Panc1 (cell line): ENCODE measurements around the gene CCDC92B. TPM values are rescaled to one million over a fixed set of nuclear protein-coding genes. Genes with fewer than 3 reads are reported as not detected.

Experiments used
- ATAC-seq: fragments of 200-7000 bp; cut with Tn5 transposase; 2 replicates; pipeline ENCODE4 v1.9.1; 2020; ENCODE audit warnings: mild to moderate bottlenecking, moderate library complexity
- BruUV-seq: library from RNA; stranded (reverse); fragments of 400-500 nt; replicated peaks from 2 replicates; lab custom pipeline; 2021; lab: Mats Ljungman, UMichigan
- CTCF ChIA-PET: fragments of 300-600 bp; sonication (Branson Sonifier 250); formaldehyde crosslinking; loops from one replicate; lab custom pipeline; 2022; ENCODE audit warnings: antibody characterized with exemption; lab: Charles Lee
- POLR2A ChIA-PET: fragments of 300-600 bp; sonication (Branson Sonifier 250); formaldehyde crosslinking; loops from one replicate; lab custom pipeline; 2022; ENCODE audit warnings: antibody characterized with exemption; lab: Charles Lee
- DNase-seq: peaks from one replicate; pipeline ENCODE4 v3.0.0-alpha.2; 2010; ENCODE audit warnings: low read depth, low spot score
- H3K27ac ChIP-seq: 2 replicates; pipeline ENCODE4 v1.5.1; 2011; ENCODE audit warnings: mild to moderate bottlenecking, low read length, inconsistent platforms
- H3K27me3 ChIP-seq: fragments of 200-500 bp; sonication (Bioruptor generic); 2 replicates; pipeline ENCODE4 v1.6.0; 2014; ENCODE audit warnings: low read length, inconsistent platforms; ENCODE audit not compliant: control insufficient read depth, insufficient read depth
- H3K36me3 ChIP-seq: fragments of 200-500 bp; sonication (Bioruptor generic); 2 replicates; pipeline ENCODE4 v1.5.1; 2014; ENCODE audit warnings: inconsistent platforms, mild to moderate bottlenecking, low read length, moderate library complexity; ENCODE audit not compliant: control insufficient read depth, insufficient read depth
- H3K4me1 ChIP-seq: 2 replicates; pipeline ENCODE4 v1.5.1; 2011; ENCODE audit warnings: inconsistent platforms, mild to moderate bottlenecking, low read length, moderate library complexity; ENCODE audit not compliant: control insufficient read depth, insufficient read depth
- H3K4me3 ChIP-seq, 2 experiments: 2 replicates each; pipeline ENCODE4 v1.5.1; 2011 to 2012; ENCODE audit warnings: low read depth in 2 of 2, low read length in 2 of 2, mild to moderate bottlenecking in 2 of 2, inconsistent platforms in 1 of 2, moderate library complexity in 1 of 2
- H3K9me3 ChIP-seq: fragments of 200-500 bp; sonication (Bioruptor generic); 2 replicates; pipeline ENCODE4 v1.5.1; 2014; ENCODE audit warnings: low read depth, mild to moderate bottlenecking, inconsistent platforms, low read length, moderate library complexity; ENCODE audit not compliant: control insufficient read depth, insufficient read depth
- CTCF ChIP-seq: fragments of 450-650 bp; IDR thresholded peaks from 2 replicates; pipeline ENCODE4 v1.5.1; 2017; ENCODE audit warnings: mild to moderate bottlenecking
- POLR2AphosphoS5 ChIP-seq: IDR thresholded peaks from 2 replicates; pipeline ENCODE4 v1.6.1; 2012; ENCODE audit warnings: mild to moderate bottlenecking, low read depth, low read length, moderate library complexity
- REST ChIP-seq, 2 experiments: IDR thresholded peaks; 2 replicates each; pipeline ENCODE4 v1.6.1; 2011 to 2012; ENCODE audit warnings: low read depth in 2 of 2, control low read depth in 1 of 2, low read length in 1 of 2, mild to moderate bottlenecking in 1 of 2, moderate library complexity in 1 of 2; ENCODE audit not compliant: insufficient read depth in 1 of 2
- SIN3A ChIP-seq: IDR thresholded peaks from 2 replicates; pipeline ENCODE4 v1.6.1; 2012; ENCODE audit warnings: low read depth, mild to moderate bottlenecking, low read length, moderate library complexity, borderline replicate concordance; ENCODE audit not compliant: insufficient read depth
- TCF7L2 ChIP-seq: IDR thresholded peaks from 2 replicates; pipeline ENCODE4 v1.6.1; 2011; ENCODE audit warnings: mild to moderate bottlenecking, low read depth, low read length, inconsistent platforms
- in situ Hi-C: cut with HindIII; loops from 2 replicates; pipeline ENCODE4 v1.10.0; 2016; ENCODE audit warnings: low sequenced_read_pairs, low pct_unique_long_range_greater_than_20kb
- intact Hi-C: fragments of 100-400 bp; cut with micrococcal nuclease; formaldehyde crosslinking; loops from one replicate; pipeline ENCODE4 v1.10.0; 2022; ENCODE audit not compliant: unreplicated experiment
- total RNA-seq: library from RNA; stranded (reverse); gene quantifications from one replicate; pipeline ENCODE4 v1.2.1, GENCODE V29; 2021; ENCODE audit not compliant: unreplicated experiment

CCDC92B gene
- total RNA-seq, 1 experiment from 2014 or later: 0.51 TPM

- TF ChIP-seq SIN3A (no peak), TCF7L2 (no peak), POLR2AphosphoS5 (no peak), CTCF (no peak), REST (IDR thresholded peaks at IDR 0.05; ENCODE audit: insufficient read depth in 1 of 2, low read depth in 2 of 2, low read length in 1 of 2) (no peak)
- no peaks in the 10 kb centered on the region for H3K36me3 ChIP-seq
- CTCF ChIA-PET: no interaction called here
- H3K9me3 ChIP-seq: no peaks in the 10 kb centered on the region
- ATAC-seq (no peak), DNase-seq (no peak)
- in situ Hi-C loops (no loop called here), intact Hi-C loops (no loop called here)
- H3K4me1 ChIP-seq: no peaks in the 10 kb centered on the region
- no peak overlapping the region for H3K27ac ChIP-seq
- POLR2A ChIA-PET: no interaction called here
- no peak overlapping the region for H3K4me3 ChIP-seq
- no peaks in the 10 kb centered on the region for H3K27me3 ChIP-seq
- no TSS peak for BruUV-seq
Measured at GRCh38 chr17:2718150-2718938, 31.1 kb downstream of the CCDC92B start.

DNA sequence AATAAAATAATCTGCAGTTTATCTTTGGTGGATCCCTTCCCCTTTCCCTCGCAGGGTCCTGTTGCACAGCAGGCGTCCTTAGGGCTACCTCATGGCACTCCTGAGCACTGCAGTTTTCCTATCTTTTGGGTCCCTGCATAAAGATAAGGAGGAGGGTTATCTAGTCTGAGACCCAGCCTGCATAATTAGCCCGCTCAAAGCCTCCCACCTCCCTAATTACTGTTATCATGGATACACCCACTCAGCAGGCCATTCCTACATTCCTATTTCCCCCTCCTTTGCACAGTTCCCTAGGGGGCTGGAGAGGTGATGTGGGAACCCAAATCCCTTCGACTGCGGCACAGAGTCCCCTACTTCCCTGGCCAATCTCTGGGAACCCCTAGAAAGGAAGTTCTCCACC is 32.8 kb downstream of the CCDC92B start:
- CTCF ChIA-PET: interaction anchor here (0.6 kb wide), 1 partner anchor 540 kb away, joined by 6 read pairs; no protein-coding TSS in a partner anchor
- H3K27ac ChIP-seq: no peak overlapping the region
- H3K27me3 ChIP-seq: no peaks in the 10 kb centered on the region
- POLR2A ChIA-PET: interaction anchor here (0.7 kb wide), 1 partner anchor 158 kb away, joined by 8 read pairs; no protein-coding TSS in a partner anchor
- ATAC-seq (no peak), DNase-seq (no peak)
- in situ Hi-C loops (no loop called here), intact Hi-C loops (no loop called here)
- H3K36me3 ChIP-seq: no peaks in the 10 kb centered on the region
- no peak overlapping the region for H3K4me3 ChIP-seq
- TF ChIP-seq SIN3A (no peak), POLR2AphosphoS5 (no peak), REST (IDR thresholded peaks at IDR 0.05; ENCODE audit: insufficient read depth in 1 of 2, low read depth in 2 of 2, low read length in 1 of 2) (no peak), CTCF (no peak), TCF7L2 (no peak)
- H3K4me1 ChIP-seq: peaks cover 5% of the 10 kb centered on the region; the same call in 1 of the 2 replicates
- no peaks in the 10 kb centered on the region for H3K9me3 ChIP-seq
- no TSS peak for BruUV-seq
